KMS-11 (cell line): ENCODE data around the gene PRRG1.

Source experiments
- H2AFZ ChIP-seq: fragments of 200-600 bp; sonication (generic); 2 replicates; pipeline ENCODE4 v1.6.1; 2016; ENCODE audit warnings: antibody characterized with exemption, mixed run types, low read depth
- H3K27ac ChIP-seq: fragments of 200-600 bp; sonication (generic); 2 replicates; pipeline ENCODE4 v1.6.1; 2016; ENCODE audit warnings: mild to moderate bottlenecking, mixed run types
- H3K27me3 ChIP-seq: fragments of 200-600 bp; sonication (generic); 2 replicates; pipeline ENCODE4 v1.6.1; 2017; ENCODE audit warnings: mild to moderate bottlenecking, low read depth, mixed run types, moderate library complexity; ENCODE audit not compliant: insufficient read depth
- H3K36me3 ChIP-seq: fragments of 200-600 bp; sonication (generic); 2 replicates; pipeline ENCODE4 v1.6.1; 2017; ENCODE audit warnings: mild to moderate bottlenecking, mixed run types; ENCODE audit not compliant: insufficient read depth
- H3K4me1 ChIP-seq: fragments of 200-600 bp; sonication (generic); 2 replicates; pipeline ENCODE4 v1.6.1; 2016; ENCODE audit warnings: mild to moderate bottlenecking, low read depth, mixed run types; ENCODE audit not compliant: poor library complexity, severe bottlenecking
- H3K4me2 ChIP-seq: fragments of 200-600 bp; sonication (generic); 2 replicates; pipeline ENCODE4 v1.7.0; 2016; ENCODE audit warnings: mild to moderate bottlenecking, mixed run types
- H3K4me3 ChIP-seq: fragments of 200-600 bp; sonication (generic); IDR thresholded peaks from 2 replicates; pipeline ENCODE4 v1.6.1; 2017; ENCODE audit warnings: low read depth, low read length, mixed read lengths; ENCODE audit not compliant: insufficient read depth
- H3K79me2 ChIP-seq: fragments of 200-600 bp; sonication (generic); 2 replicates; pipeline ENCODE4 v1.6.1; 2016; ENCODE audit warnings: low read depth, mixed run types; ENCODE audit not compliant: insufficient read depth
- H3K9ac ChIP-seq: fragments of 200-600 bp; sonication (generic); 2 replicates; pipeline ENCODE4 v1.6.1; 2016; ENCODE audit warnings: mild to moderate bottlenecking, mixed run types
- H4K20me1 ChIP-seq: fragments of 200-600 bp; sonication (generic); 2 replicates; pipeline ENCODE4 v1.6.1; 2016; ENCODE audit warnings: mild to moderate bottlenecking, mixed run types; ENCODE audit not compliant: insufficient read depth
- CTCF ChIP-seq: fragments of 200-600 bp; sonication (generic); conservative IDR thresholded peaks from 2 replicates; pipeline ENCODE4 v1.6.1; 2017; ENCODE audit warnings: low read depth, mild to moderate bottlenecking, antibody characterized with exemption, low read length, moderate library complexity, mixed read lengths

Gene PRRG1

GRCh38 chrX:37388413-37388812, 39.2 kb downstream of the PRRG1 start:
- H3K4me3 ChIP-seq, result no peak overlapping the region
- no peaks in the 10 kb centered on the region for H3K36me3 ChIP-seq
- TF ChIP-seq CTCF, result no peak
- no peak overlapping the region for H3K4me2 ChIP-seq
- no peak overlapping the region for H3K27ac ChIP-seq
- H3K9ac ChIP-seq, result no peak overlapping the region
- no peaks in the 10 kb centered on the region for H3K4me1 ChIP-seq
- no peaks in the 10 kb centered on the region for H3K79me2 ChIP-seq
- H3K27me3 ChIP-seq, result no peaks in the 10 kb centered on the region
- H4K20me1 ChIP-seq, result no peaks in the 10 kb centered on the region
- H2AFZ ChIP-seq, result no peak overlapping the region

GRCh38 chrX:37405956-37406355, 56.8 kb downstream of the PRRG1 start:
- Histone ChIP-seq H3K36me3 (no peaks in the 10 kb centered on the region), H3K4me2 (no peak overlapping the region), H3K4me1 (no peaks in the 10 kb centered on the region), H2AFZ (no peak overlapping the region), H3K27ac (no peak overlapping the region), H3K27me3 (no peaks in the 10 kb centered on the region), H3K79me2 (no peaks in the 10 kb centered on the region), H4K20me1 (no peaks in the 10 kb centered on the region), H3K9ac (no peak overlapping the region), H3K4me3 (no peak overlapping the region)
- no peak for TF ChIP-seq CTCF

- H3K9ac ChIP-seq, result no peak overlapping the region
- no peak overlapping the region for H3K4me3 ChIP-seq
- TF ChIP-seq CTCF, result no peak
- H3K79me2 ChIP-seq, result no peaks in the 10 kb centered on the region
- no peaks in the 10 kb centered on the region for H3K36me3 ChIP-seq
- H3K4me2 ChIP-seq, result no peak overlapping the region
- no peak overlapping the region for H3K27ac ChIP-seq
- H3K4me1 ChIP-seq, result no peaks in the 10 kb centered on the region
- H2AFZ ChIP-seq, result no peak overlapping the region
- H3K27me3 ChIP-seq, result no peaks in the 10 kb centered on the region
- H4K20me1 ChIP-seq, result no peaks in the 10 kb centered on the region
Observed at GRCh38 chrX:37407736-37408135, 58.6 kb downstream of the PRRG1 start.

GRCh38 chrX:37409278-37409677, 60.1 kb downstream of the PRRG1 start:
- no peak for TF ChIP-seq CTCF
- Histone ChIP-seq H3K4me1 (no peaks in the 10 kb centered on the region), H3K79me2 (no peaks in the 10 kb centered on the region), H3K4me3 (no peak overlapping the region), H3K36me3 (no peaks in the 10 kb centered on the region), H2AFZ (no peak overlapping the region), H3K27ac (no peak overlapping the region), H3K9ac (no peak overlapping the region), H3K4me2 (no peak overlapping the region), H3K27me3 (no peaks in the 10 kb centered on the region), H4K20me1 (no peaks in the 10 kb centered on the region)

GRCh38 chrX:37420185-37420584, 71.0 kb downstream of the PRRG1 start:
- Histone ChIP-seq H3K9ac (no peak overlapping the region), H3K4me2 (no peak overlapping the region), H3K36me3 (no peaks in the 10 kb centered on the region), H3K4me1 (no peaks in the 10 kb centered on the region), H3K79me2 (no peaks in the 10 kb centered on the region), H2AFZ (no peak overlapping the region), H3K27ac (no peak overlapping the region), H4K20me1 (no peaks in the 10 kb centered on the region), H3K4me3 (no peak overlapping the region), H3K27me3 (no peaks in the 10 kb centered on the region)
- no peak for TF ChIP-seq CTCF
